ENCODE data around the gene RALBP1. TPM values are rescaled to one million over a fixed set of nuclear protein-coding genes. Genes with fewer than 3 reads are reported as not detected.
A peak's percentile ranks its signal among the peaks of the same experiment; 100 is the strongest.

The RALBP1 gene
- total RNA-seq, 1 experiment from 2014 or later: 65.3 TPM

DNA sequence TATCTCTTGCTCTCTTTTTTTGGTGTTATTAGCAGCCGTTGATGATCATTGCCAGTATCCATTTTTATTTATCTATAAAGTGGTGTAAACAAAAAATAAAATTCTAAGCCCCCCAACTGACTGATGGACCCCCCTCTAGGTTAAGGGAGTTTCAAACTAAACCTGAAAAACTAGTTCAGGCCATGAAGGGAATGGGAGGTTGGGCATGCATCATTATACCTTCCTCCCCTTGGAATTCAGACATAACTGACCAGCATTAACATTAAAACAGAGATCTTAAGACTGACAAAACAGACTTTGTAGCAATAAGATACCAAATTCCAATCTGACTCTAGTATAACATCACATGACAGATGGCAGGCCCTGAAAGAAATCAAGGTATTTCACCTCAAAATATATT, 20.2 kb downstream of the RALBP1 start:
- in situ Hi-C loops (cut with HindIII; ENCODE audit: low sequenced_read_pairs): no loop called here

DNA sequence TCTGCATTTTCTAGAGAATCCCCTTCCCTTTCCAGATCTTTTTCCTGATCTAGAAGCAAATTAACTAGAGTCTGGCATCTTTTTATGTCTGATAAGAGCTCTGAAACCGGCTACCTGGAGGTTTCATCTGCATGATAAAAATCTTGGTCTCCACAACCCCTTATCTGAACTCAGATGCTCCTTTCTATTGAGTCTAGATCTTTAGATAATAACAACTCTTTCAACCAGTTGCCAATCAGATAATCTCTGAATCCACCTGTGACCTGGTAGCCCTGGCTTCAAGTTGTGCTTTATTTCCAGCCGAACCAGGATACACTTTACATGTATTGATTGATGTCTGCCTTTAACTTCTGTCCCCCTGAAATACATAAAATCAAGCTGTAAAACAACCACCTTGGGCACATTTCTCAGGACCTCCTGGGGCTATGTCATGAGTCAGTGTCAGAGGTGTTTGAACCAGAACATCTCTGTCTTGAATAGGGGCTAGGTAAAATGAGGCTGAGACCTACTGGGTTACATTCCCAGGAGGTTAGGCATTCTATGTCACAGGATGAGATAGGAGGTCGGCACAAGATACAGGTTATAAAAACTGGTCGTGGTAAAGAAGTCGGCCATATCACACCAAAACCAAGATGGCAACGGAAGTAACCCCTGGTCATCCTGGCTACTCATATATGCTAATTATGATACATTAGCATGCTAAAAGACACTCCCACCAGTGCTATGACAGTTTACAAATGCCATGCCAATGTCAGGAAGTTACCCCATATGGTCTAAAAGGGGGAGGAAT, 20.8 kb downstream of the RALBP1 start:
- in situ Hi-C loops (cut with HindIII; ENCODE audit: low sequenced_read_pairs): no loop called here
- DNase-seq (ENCODE audit: low spot score): no peak

More for the DNA sequence above, 20.2 kb downstream of the RALBP1 start:
- no peak for DNase-seq (ENCODE audit: low spot score)

DNA sequence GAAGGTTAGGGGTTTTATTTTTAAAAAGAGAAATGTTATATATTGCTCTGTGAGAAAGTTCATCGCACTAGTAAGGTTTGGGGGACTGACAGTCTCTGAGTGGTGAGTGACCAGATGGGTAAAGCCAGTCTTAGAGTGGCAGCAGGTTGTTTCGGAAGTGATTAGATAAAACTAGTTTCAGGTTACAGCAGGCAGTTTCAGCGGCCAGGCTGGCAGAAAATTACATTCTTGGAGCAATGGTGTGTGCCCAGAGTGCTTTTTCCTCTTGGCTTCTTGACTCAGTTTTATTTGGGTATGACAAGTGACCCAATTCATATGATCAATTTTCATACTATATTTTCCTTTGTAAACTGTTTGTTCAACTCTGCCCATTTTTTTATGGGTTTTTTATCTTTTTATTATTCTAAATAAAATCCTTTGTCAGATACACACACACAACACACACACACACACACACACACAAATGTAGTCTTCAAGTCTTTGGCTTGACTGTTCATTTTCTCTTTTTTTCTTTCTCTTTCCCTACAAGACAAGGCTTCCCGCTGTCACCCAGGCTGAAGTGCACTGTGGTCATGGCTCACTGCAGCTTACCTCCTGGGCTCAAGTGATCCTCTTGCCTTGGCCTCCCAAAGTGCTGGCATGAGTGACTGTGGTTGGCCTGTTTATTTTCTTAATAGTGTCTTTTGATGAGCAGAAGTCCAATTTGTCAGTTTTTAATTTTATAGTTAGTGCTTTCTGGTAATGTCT, 30.9 kb downstream of the RALBP1 start:
- in situ Hi-C loops (cut with HindIII; ENCODE audit: low sequenced_read_pairs): no loop called here
- no peak for DNase-seq (ENCODE audit: low spot score)

DNA sequence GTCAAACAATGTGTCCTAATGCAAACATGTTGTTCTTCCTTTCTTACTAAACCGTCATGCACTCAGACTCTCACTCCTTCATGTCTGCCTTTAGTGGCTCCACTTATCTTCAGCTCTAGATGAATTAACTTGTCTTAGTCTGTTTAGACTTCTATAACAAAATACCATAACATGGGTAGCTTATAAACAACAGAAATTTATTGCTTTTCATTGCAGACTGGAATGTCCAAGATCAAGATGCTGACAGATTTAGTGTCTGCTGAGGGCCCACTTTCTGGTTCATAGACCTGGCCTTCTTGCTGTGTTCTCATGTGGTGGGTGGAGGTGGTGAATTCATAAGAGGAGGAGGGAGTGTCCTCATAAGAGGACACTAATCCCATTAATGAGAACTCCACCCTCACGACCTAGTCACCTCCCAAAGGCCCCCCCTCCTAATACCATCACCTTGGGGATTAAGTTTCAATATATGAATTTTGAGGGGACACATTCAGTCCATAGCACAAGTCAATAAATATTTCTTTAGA, 32.3 kb downstream of the RALBP1 start:
- in situ Hi-C loops (cut with HindIII; ENCODE audit: low sequenced_read_pairs): no loop called here
- DNase-seq (ENCODE audit: low spot score): no peak

DNA sequence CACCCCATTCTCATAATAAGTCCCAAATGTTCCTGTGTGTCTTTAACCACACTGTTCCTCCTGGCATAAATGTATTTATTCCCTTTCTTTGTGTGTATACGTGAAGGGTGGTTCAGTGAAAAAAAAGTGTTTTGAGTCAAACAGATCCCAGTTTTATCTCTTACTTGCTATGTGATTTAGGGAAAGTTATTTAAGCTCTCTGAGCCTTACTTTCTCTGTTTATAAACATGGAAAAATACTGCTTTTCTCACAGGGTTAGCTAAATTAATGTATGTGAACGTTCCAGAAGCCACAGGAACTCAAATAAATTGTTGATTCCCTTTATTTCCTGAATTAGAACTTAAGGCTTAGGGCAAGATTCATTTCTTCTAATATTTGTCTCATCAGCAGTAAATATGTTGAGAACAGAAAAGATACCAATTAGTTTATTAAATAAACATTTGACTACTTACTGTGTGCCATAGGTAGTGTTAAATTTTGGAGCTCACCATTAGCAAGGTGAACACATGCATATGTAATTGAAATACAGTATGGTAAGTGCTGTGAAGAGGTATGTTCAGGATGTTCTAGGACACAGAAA, 33.2 kb downstream of the RALBP1 start:
- DNase-seq (ENCODE audit: low spot score): no peak
- in situ Hi-C loops (cut with HindIII; ENCODE audit: low sequenced_read_pairs): no loop called here

DNA sequence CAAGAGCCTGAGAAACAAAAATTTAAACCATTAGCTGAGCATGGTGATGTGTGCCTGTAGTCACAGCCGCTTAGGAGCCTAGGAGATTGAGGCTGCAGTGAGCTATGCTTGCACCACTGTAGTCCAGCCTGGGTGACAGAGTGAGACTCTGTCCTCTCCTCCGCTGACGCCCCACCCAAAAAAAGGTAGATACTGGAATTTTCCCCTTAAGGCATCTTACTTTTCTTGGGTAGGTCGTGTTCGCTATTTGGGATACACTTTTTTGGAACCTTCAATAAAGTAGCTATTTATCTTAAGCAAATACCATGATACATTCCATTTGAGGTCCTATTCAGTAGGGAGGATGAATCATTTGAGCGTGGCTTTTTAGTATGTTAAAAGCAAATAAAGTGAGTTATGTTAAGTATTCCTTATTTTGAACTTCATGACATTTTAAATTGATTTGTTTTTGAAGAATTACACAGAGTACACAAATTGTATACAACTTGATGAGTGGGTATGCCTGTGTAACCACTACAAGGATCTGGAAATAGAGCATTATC, 38.7 kb downstream of the RALBP1 start:
- DNase-seq (ENCODE audit: low spot score): no peak
- in situ Hi-C loops (cut with HindIII; ENCODE audit: low sequenced_read_pairs): no loop called here

DNA sequence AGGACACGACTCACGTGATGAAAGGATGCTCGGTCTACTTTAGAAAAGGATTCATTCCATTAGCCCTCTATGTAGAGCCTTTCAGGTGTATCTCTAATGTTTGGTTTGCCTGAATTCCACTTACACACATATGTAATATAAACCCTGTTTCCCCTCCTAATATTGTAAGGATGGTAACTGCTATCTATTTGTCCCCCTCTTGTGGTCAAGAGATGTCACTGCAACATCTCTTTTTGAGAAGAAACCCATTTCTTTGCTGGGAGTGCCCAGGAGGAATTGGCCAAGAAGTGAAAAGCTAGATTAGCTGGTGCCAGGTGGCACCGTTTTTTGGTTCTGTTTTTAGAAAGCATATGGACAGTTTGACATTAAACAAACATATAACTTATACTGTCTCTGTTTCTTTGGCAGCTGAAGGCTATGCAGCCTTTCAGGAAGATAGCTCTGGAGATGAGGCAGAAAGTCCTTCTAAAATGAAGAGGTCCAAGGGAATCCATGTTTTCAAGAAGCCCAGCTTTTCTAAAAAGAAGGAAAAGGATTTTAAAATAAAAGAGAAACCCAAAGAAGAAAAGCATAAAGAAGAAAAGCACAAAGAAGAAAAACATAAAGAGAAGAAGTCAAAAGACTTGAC, 41.2 kb downstream of the RALBP1 start:
- in situ Hi-C loops (cut with HindIII; ENCODE audit: low sequenced_read_pairs): no loop called here
- DNase-seq (ENCODE audit: low spot score): peak; percentile 67

DNA sequence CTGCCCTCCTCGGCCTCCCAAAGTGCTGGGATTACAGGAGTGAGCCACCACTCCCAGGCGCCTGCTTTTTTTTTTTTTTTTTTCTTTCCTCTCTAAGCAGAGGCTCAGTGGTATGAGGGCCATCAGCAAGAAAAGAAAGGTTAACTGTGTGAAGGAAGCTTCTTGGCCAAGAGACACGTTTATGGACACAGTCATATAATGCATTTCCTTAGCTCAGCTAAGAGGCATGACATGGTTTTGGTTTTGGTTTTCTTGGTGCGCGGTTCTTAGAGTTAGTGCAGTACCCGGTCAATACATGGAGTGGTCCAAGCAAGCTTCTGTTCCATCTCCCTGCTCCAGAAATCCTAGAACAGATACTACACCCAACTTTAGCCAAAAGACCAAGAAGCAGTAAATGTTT, 42.6 kb downstream of the RALBP1 start:
- in situ Hi-C loops (cut with HindIII; ENCODE audit: low sequenced_read_pairs): no loop called here
- no peak for DNase-seq (ENCODE audit: low spot score)

DNA sequence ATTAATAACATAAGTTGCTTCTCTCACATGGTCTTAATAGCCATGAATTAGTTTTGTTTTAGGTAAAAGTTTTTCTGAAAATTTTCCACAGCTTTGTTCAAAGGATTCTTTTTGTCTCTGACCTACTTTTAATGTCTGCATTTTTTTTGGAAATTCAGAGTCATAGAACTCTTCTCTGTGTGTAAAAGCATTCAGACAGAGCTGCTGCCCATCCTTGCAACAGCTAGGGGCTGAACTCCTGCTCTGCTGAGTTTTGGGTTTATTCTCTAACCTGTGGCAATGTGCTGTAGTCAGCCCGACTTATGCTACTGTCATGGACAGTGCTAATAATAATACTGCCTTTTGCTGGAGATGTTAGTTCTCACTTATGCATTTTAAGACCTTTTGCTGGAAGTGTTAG, 44.1 kb downstream of the RALBP1 start:
- DNase-seq (ENCODE audit: low spot score): peak; percentile 23
- in situ Hi-C loops (cut with HindIII; ENCODE audit: low sequenced_read_pairs): no loop called here

DNA sequence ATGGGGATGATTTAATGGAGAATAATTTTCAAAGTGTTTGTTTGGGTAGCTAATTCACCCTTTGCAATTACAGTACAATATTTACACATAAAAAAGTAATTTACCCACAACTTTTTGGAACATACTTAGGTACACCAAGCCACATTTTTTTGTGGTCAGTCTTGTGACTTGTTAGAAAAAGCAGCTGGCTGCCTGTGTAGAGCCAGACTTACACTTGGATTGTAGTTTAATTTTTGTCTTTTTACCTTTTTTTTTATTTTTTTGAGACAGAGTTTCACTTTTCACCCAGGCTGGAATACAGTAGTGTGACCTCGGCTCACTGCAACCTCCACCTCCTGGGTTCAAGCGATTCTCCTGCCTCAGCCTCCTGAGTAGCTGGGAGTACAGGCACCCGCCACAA, 45.4 kb downstream of the RALBP1 start:
- in situ Hi-C loops (cut with HindIII; ENCODE audit: low sequenced_read_pairs): no loop called here
- no peak for DNase-seq (ENCODE audit: low spot score)

DNA sequence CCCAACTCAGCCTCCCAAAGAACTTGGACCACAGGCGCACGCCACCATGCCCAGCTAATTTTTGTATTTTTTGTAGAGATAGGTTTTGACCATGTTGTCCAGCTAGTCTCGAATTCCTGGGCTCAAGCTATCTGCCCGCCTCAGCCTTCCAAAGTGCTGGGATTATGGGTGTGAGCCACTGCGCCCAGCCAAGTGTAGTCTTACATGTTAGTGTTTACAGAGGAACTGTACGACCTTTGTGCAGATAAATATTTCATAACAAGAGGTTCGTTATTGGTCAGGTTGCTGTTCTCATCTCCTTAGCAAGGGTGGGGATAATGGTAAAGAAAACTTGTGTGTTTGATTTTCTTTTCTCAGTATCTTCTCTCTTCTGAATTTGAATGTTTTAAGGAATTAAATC, 46.5 kb downstream of the RALBP1 start:
- DNase-seq (ENCODE audit: low spot score): no peak
- in situ Hi-C loops (cut with HindIII; ENCODE audit: low sequenced_read_pairs): no loop called here

DNA sequence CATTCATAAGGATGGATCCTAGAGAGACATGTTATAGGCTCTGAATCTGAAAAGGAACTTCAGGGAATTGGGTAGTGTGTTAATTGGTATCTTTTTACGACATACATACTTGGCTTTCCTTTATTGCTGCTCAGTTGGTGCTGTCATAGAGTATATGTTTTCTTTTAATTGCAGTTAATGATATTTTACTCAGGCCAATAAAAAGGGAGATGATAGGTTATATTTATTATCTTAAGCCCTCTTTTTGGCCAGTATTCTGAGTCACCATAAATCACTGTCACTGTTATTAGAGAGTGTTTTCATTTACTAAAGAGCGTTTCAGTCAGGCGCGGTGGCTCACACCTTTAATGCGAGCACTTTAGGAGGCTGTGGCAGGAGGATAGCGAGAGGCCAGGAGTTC, 47.6 kb downstream of the RALBP1 start:
- in situ Hi-C loops (cut with HindIII; ENCODE audit: low sequenced_read_pairs): no loop called here
- no peak for DNase-seq (ENCODE audit: low spot score)

DNA sequence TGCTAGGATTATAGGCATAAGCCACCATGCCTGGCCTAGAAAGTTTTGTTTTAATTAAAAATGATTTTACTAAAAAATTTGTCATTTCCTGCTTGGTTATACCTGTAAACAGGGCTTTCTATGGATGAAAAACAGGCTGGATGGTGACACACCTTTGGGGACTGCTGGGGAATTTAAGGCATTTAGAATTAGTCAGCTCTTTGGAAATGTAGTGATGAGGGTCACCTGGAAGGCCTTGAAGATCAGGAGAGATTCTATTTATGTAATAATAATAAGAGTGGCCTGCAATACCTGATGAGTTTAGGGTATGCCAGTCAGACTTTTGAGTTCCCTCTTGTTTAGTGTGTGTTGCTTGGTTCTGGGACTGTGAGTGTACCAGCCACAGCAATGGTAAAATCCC, 51.1 kb downstream of the RALBP1 start:
- no peak for DNase-seq (ENCODE audit: low spot score)
- in situ Hi-C loops (cut with HindIII; ENCODE audit: low sequenced_read_pairs): no loop called here

DNA sequence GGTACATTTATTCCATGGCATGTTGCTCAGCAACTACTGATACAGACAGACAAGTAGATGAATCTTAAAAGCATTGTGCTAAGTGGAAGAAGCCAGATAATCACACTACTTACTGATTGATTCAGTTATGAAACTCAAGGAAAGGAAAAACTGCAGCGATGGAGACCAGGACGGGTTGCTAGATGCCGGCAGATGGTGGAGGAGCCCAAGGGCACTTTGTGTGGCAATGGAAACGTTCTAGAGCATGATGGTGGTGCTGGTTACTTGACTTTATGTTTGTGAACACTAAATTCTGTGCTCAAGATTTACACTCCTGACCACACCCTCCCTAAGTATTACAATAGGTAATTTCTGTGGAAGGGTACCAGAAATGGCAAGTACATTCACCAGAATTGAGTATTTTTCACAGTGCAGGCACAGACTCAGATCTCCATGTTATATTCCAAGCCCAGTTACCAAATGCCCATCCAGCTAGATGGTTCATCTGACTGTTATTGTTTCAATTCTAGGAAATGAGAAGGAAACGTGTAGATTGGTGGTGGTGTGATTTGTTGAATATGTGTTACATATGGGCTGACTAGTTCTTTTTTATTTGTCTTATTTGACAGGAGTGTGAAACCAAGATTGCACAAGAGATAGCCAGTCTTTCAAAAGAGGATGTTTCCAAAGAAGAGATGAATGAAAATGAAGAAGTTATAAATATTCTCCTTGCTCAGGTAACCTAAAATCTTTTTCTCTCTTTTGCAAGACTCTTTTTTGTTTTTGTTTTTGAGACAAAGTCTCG, 55.1 kb downstream of the RALBP1 start:
- no peak for DNase-seq (ENCODE audit: low spot score)
- in situ Hi-C loops (cut with HindIII; ENCODE audit: low sequenced_read_pairs): no loop called here

DNA sequence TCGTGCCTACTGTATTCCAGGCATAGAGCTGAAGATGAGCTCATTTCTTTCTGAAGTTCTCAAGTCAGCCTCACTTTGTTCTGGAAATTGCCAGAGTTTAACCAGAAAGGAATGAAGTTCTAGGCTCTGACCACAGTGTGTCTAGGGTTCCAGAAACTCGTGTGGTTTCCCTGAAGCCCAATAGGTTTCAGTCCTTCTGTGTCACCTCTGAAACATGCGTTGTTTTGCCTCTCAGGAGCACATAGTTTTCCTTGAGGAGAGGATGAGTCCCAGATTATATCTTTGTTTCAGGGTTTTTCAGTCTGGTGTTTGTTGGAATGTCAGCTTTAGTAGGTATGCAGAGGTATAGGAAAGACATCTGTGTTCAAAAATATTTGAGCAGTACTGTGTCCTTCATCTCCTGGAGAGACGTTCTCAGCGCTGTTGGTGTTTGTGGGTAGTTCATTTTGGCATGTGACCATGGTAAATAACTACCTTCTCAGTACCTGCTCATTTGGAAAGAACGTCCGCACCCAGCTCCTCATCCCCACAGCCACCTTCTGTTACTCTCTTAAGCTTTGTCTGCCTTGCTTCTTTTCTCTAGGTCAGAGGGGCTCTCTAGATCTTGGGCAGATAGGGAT, 56.6 kb downstream of the RALBP1 start:
- DNase-seq (ENCODE audit: low spot score): no peak
- in situ Hi-C loops (cut with HindIII; ENCODE audit: low sequenced_read_pairs): no loop called here

DNA sequence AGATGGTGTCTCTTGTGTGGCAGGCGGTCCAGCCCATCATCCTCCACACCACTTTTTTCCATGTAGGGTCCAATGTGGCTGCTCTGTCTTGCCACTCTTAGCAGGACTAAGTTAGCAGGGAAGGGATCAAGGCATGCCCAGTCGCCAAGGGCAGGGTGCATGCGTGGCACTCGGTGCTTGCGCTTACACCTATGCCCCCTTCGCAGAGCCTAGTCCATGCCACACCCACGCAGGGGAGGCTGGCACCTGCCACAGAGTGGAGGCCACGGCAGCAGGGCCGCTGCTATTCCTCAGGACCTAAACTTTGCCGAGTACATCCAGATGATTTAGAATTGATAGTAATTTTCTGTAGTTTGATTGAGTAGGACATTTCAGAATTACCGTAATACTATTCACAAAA, 59.5 kb downstream of the RALBP1 start:
- in situ Hi-C loops (cut with HindIII; ENCODE audit: low sequenced_read_pairs): no loop called here
- DNase-seq (ENCODE audit: low spot score): no peak

DNA sequence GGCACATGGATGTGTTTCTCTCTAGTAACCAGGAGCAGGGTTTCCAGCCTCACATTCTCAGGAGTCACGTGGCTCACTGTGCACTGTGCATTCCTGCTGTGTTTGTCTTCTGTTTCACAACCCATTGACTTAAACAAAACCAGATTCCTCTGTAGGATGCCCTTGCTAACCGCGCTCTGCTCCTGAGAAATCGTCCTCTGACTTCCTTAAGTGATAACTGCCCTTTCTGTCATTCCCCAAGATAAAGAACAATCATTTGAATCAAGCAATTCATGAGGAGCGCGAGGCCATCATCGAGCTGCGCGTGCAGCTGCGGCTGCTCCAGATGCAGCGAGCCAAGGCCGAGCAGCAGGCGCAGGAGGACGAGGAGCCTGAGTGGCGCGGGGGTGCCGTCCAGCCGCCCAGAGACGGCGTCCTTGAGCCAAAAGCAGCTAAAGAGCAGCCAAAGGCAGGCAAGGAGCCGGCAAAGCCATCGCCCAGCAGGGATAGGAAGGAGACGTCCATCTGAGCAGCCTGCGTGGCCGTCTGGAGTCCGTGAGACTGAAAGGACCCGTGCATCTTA, 60.2 kb downstream of the RALBP1 start:
- in situ Hi-C loops (cut with HindIII; ENCODE audit: low sequenced_read_pairs): no loop called here
- DNase-seq (ENCODE audit: low spot score): peak; percentile 60
